AG09319 (cell line): ENCODE data around the gene BCOR.

Experiments used
- DNase-seq: peaks from one replicate; pipeline ENCODE4 v3.0.0-alpha.2; 2010; ENCODE audit warnings: low read depth; ENCODE audit errors: extremely low read depth
- TF ChIP-seq, protein P1 (sequence below): IDR thresholded peaks from 2 replicates; pipeline ENCODE4 v1.5.1; 2011; ENCODE audit warnings: low read depth, mild to moderate bottlenecking, inconsistent platforms, low read length, moderate library complexity

The BCOR gene

DNA sequence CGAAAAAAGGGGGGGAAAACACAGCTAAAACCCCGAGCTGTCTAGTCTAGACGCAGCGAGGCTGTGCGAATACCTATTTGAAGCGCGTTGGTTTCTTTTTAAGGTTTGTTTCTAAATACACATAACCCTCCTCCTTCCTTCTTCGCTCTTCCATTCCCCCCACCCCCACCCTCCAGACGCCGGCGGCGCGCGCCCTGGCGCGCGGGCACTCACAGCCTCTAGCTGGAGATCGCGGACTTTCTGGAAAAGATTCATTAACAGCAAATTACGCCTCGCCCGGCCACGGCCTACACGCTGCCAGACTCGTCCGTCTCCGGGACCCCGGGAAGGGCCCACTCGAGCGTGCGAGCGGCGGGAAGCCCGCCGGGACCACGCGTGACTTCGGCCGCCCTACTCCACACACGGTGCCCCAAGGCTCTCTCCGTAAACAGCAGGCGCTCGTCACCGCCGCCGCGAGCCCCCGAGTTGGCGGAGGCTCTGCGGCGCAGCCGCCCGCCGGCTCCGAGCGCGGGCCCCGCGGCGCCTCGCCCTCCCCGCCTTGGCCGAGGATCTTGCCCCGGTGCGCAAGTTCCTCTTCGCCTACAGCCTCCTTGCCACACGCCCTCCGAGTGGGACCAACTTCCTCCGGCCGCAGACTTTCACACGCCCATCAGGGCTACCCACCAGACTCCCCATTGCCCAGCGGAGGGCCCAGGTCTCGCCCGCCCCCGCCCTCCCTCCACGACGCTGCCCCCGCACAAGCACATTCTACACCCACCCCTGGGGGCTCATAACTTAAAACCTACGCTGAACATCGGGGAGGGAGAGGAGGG is 2.0 kb downstream of the BCOR start:
- no peak for DNase-seq
- TF ChIP-seq, protein P1, sequence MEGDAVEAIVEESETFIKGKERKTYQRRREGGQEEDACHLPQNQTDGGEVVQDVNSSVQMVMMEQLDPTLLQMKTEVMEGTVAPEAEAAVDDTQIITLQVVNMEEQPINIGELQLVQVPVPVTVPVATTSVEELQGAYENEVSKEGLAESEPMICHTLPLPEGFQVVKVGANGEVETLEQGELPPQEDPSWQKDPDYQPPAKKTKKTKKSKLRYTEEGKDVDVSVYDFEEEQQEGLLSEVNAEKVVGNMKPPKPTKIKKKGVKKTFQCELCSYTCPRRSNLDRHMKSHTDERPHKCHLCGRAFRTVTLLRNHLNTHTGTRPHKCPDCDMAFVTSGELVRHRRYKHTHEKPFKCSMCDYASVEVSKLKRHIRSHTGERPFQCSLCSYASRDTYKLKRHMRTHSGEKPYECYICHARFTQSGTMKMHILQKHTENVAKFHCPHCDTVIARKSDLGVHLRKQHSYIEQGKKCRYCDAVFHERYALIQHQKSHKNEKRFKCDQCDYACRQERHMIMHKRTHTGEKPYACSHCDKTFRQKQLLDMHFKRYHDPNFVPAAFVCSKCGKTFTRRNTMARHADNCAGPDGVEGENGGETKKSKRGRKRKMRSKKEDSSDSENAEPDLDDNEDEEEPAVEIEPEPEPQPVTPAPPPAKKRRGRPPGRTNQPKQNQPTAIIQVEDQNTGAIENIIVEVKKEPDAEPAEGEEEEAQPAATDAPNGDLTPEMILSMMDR = no peak

DNA sequence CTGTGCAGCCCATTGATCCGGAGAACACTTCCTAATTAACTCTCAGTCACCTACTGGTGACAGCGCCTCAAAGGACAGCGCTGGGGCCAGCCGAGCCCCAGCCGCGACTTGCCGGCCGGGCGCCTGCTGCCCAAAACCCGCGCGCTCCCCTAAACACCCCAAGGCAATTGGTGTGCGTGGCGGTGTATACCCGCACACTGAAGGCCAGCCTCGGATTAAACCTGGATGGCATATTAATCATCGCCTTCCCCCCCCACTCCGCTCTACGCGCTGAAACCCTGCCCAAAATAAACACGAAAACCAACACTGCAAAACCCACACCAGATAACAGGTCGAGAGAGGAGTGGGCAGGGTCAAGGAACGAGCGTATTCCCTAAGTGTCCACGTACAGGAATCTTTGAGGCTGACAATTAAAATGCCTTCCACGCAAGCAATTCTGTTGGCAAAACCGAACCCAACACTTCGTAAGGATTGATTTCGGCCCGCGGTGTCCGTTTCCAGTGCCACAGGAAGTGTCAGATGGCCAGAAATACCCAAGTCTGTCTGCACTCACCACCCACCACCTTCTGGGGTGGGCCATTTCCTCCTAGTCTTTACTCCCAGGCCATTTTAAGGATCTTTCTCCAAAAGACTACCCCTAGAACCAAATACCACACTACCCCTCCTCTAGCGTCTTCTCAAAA is 2.7 kb downstream of the BCOR start:
- TF ChIP-seq, protein P1 = no peak
- DNase-seq = no peak

DNA sequence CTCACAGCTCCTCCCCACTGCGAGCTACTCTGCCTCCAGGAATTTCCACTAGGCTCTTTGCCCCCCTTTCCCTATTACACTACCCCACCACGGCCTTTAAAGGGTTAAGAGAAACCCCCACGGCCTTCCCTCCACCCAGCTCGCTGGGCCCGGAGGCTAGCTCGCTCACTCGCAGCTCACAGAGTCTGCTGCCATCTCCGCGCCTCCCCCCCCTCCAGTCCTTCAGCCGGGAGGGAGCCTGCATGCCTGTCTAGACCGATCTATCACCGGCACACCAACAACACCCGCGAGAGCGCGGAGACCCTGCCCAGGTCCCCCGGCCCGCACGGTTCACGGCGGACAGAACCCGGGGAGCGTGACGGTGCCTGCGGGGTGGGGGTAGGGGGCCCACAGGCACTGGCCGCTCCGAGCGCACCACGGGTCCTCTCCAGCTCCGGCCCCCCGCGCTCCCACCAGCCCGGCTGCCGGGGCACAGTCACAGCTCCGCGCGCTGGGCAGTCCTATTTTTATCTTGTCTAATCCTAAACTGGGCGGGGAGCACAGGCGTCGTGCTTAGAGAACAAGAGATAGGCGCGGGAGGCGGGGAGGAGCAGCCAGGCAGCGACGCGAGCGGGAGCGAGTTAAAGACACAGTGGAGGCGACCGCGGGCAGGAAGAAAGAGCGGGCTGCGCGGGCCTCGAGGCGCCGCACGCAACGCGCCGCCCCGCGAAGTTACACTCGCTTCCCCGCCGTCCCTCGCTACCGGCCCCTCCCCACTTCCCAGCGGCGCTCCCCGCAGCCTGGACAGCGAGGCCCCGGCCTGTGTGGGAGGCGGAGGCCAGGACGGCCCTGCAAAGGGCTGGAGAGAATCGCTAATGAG is 3.5 kb downstream of the BCOR start:
- DNase-seq = no peak

DNA sequence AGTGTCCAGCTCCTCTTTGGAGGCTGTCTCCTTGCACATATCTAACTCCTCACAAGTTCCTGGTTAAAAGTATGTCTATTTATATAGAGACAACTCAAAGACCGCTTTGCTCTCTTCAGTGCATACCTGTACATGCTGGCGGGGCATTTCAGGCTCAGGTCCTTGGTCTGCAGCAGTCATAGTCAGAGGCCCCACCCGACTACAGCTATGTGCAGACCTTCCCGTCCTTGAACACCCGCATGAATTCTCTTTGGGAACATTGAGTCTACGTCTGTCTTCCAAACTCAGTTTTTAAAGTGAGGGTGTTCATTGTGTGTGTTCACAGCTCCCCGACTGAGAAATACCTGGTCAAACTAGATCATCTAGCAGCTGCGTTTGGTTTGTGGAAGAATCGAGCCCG is 4.2 kb downstream of the BCOR start:
- TF ChIP-seq, protein P1 = no peak
- DNase-seq = no peak

More for the DNA sequence above, 3.5 kb downstream of the BCOR start:
- TF ChIP-seq, protein P1 = no peak

DNA sequence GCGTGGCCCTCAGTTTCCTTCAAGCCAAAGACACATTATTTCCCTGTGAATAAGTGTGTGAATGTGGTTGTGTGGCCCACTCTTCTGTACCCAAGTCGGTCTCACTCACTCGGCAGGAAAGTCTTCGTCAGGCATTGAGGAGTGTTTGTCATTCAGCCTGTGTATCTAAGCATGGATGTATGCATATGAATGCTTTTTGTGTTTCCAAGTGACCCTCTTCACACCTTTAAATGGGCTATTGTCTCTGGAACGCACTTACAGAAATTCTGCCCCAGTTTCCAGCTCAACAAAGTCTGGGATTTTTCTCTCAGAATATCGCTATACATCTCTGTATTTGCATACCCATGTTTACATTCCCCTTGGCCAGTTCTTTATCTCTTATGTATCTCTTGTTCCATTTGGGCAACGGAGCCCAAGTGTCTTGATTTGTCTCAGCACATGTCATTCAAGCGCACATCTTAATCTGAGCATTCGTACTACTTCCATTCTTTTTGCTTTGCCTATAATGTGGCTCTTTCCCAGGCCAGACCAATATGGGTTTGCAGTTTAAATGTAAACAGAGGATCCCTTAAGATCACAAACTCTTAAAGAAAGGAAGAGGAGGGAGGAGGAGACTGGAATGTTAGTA is 4.8 kb downstream of the BCOR start:
- TF ChIP-seq, protein P1 = no peak

DNA sequence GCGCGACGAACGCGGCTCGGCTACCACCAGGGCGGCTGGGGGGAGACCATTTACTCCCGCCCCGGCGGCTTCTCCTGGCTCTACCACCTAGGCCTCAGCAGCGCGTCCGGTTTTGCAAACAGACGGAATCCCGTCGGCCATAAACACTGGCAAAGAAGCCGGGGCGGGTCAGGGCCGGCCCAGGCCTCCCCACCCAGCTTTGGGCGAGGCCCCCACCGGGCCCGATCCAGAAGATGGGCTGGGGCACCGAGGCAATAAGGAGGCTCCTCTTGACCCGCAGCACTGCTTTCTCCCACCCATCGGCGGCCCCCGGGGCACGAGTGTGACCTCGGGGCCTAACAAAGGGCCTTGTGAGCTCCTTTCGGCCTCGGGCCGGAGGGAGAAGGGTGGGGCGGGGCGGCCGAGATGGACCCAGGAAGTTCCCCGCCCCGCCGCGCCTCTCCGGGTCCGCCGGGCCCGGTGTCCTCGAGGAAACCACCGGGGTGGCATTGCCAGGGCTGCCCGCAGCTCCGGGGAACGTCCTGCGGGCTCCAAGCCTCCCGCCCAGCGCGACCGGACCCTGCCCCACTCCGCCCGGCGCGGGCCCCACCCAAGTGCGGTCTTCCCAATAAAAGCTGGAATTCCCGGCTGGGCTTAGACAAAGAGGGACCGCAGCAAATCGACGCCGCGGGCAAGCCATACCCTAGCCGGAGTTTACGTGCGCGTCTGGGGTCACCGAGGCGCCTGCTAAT is 5.9 kb downstream of the BCOR start:
- TF ChIP-seq, protein P1 = no peak
- no peak for DNase-seq

More for the DNA sequence above, 4.8 kb downstream of the BCOR start:
- no peak for DNase-seq
